HS-27A (cell line): ENCODE data around the gene NCK1.
"Not testable (repeated sequence)": the region's sequence is repeated elsewhere in the genome, so short reads cannot be mapped to it uniquely, and the experiment has no call there.

Experiments used
- DNase-seq: peaks from one replicate; pipeline ENCODE4 v3.0.0-alpha.2; 2012; ENCODE audit warnings: low read depth, missing footprints

Gene NCK1

DNA sequence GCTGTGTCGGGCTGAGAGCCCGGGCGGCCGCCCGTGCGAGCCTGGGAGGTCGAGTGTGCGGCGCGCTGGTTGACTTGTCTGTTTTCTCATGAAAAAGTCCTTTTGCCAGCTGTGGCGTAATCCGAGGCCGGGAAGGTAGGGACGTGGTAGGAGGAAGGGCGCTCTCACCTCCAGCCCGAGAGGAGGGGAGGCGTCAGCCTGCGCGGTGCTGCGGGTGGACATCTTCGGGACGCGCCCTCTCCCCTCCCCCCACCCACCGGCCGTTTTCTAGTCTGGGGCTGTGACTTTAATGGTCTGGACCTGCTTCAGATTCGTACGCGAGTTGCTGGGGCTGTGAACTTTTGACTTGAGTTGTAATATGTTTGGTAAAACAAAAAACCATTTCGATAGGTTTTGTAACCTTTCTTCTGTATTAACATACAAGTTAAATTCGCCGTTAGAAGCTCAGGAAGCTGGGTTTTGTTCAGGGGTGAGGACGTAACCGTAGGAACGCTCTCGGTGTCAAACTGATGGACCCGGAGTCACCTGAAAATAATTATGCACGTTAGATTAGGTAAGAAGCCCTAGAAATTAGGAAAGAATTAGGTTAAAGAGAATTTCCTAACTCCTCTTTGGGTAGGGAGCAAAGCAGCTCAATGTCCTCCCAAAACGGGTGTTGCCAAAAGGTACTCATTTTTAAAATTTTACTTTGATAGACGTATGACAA is 762 bp downstream of the NCK1 start:
- DNase-seq: no peak

DNA sequence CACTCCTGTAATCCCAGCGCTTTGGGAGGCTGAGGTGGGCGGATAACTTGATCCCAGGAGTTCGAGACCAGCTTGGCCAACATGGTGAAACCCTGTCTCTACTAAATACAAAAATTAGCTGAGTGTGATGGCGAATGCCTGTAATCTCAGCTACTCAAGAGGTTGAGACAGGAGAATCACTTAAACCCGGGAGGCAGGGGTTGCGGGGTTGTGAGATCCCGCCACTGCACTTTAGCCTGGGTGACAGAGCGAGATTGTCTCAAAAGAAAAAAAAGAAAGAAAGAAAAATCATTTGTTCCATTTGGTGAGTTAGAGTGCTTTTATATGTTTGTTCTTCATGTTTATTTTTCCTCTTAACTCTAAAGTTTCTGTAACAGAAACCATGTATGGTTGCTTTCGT is 7.3 kb downstream of the NCK1 start:
- no peak for DNase-seq

DNA sequence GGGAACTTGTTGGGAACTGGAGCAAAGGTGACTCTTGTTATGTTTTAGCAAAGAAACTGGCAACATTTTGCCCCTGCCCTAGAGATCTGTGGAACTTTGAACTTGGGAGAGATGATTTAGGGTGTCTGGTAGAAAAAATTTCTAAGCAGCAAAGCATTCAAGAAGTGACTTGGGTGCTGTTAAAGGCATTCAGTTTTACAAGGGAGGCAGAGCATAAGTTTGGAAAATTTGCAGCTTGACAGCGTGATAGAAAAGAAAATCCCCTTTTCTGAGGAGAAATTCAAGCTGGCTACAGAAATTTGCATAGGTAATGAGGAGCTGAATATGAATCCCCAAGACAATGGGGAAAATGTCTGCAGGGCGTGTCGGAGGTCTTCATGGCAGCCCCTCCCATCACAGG is 10.2 kb downstream of the NCK1 start:
- DNase-seq: not testable (repeated sequence)

DNA sequence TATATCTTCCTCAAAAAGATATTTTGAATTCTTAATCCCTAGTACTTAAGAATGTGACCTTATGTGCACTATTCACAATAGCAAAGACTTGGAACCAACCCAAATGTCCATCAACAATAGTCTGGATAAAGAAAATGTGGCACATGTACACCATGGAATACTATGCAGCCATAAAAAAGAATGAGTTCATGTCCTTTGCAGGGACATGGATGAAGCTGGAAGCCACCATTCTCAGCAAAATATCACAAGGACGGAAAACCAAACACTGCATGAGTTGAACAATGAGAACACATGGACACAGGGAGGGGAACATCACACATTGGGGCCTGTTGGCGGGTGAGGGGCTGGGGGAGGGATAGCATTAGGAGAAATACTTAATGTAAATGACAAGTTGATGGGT is 17.5 kb downstream of the NCK1 start:
- not testable (repeated sequence) for DNase-seq

DNA sequence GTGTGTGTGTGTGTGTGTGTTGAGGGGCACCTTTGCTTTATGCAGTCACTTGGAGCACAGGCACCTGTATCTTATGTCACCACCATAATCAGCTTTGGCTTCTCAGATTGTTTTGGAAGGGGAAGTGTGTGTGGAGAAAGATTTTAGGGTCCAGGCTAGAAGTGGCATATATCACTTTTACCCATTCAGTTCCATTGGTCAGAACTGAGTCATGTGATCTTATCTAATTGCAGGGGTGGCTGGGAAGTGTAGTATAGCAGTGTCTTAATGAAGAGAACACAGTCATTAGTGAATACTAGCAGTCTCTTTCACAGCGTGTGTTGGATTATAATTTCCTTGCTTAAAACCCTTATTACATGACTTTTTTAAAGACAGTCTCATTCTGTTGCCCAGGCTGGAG is 20.6 kb downstream of the NCK1 start:
- DNase-seq: no peak

DNA sequence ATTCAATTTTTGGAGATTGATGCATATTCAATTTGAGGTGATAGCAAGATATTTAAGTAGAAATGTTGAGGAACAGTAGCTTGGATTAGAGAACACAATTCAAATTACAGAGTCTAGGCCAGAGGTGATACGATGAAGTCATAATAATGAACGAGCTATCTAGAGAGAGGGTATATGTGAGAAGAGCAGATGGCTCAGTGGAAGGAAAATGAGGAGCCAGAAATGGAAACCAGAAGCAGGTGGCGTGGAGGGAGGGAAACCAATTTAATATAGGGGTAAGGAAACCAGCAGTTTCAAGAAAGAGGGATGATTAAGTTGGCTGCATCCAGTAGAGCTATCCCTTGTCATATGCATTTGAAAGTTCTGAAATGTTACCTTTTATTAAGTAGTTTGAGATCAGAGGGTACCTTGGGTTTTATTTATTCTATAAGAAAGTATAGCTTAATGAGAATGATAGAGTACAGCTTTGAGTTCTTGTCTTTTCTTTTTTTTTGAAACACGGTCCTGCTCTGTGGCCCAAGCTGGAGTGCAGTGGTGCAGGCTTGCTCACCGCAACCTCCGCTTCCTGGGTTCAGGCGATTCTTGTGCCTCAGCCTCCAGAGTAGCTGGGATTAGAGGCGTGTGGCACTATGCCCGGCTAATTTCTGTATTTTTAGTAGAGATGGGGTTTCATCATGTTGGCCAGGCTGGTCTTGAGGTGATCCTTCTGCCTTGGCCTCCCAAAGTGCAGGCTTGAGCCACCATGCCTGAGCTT is 22.1 kb downstream of the NCK1 start:
- DNase-seq: no peak

DNA sequence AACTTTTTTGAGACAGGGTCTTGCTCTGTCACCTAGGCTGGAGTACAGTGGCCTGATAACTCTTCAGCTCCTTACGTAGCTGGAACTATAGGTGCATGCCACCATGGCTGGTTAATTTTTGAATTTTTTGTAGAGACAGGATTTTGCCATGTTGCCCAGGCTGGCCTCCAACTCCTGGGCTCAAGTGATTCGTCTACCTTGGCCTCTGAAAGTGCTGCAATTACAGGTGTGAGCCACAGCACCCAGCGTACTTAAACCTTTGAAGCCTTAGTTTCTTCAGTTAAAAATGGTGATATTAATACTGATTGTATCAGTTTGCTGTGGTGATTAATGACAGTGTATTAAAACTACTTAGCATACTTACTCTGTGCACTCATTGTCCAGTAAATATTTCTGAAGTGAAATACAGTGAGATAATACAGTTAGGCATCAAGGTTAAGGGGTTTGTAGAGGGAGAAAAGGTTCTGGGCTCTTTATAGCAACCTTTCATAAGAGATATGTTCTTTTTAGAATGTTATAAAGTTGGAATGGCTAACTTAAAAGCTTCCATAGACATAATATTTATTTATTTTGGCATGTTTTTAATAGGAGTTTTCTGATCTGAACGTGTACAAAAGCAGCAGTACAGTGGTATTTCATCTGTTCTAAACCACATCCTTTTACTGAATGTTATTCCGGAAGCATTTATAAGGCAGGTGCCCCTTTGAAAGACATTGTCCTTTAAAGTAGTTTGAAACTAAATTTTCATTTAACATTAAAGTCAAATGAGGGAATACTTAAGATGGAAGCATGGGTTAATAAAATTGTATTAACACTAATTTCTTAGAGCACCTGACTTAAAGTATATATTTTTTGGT is 23.6 kb downstream of the NCK1 start:
- DNase-seq: no peak

DNA sequence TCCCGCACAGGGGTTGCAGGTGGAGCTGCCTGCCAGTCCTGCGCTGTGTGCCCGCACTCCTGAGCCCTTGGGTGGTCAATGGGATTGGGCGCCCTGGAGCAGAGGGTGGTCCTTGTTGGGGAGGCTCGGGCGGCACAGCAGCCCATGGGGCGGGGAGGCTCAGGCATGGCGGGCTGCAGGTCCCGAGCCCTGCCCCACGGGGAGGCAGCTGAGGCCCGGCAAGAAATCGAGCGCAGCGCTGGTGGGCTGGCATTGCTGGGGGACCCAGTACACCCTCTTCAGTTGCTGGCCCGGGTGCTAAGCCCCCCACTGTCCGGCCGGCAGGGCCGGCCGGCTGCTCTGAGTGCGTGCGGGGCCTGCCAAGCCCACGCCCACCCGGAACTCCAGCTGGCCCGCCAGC is 27.9 kb downstream of the NCK1 start:
- no peak for DNase-seq

DNA sequence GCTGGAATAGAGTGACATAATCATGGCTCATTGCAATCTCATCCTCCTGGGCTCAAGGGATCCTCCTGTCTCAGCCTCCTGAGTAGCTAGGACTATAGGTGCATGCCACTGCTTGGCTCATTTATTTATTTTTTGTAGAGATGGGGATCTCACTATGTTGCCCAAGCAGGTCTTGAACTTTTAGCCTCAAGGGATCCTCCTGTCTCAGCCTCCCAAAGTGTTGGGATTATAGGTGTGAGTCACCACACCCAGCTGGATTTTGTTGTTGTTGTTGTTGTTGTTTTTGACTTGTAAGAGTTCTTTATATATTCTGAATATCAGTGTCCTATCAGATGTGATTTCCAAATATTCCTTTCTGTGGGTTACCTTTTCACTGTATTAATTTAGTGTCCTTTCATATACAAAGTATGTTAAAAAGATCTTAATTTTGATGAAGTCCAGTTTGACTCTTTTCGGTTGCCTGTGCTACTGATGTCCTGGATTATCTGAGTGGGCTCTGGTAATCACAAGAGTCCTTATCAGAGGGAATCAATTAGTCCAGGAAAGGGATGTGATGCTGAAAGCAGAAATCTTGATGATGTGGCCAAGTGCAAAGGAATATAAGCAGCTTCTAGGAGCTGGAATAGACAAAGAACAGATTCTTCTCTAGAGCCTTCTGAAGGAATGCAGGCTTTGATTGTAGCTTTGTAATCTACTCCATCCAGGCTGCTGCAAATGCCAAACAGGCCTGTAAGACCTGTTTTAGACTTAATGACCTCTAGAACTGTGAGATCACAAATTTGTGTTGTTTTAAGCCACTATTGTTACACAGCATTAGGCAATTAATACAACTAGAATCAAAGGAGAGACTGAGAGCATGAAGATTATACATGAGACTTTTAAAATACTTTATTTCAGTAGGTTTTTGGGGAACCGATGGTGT is 30.2 kb downstream of the NCK1 start:
- no peak for DNase-seq

DNA sequence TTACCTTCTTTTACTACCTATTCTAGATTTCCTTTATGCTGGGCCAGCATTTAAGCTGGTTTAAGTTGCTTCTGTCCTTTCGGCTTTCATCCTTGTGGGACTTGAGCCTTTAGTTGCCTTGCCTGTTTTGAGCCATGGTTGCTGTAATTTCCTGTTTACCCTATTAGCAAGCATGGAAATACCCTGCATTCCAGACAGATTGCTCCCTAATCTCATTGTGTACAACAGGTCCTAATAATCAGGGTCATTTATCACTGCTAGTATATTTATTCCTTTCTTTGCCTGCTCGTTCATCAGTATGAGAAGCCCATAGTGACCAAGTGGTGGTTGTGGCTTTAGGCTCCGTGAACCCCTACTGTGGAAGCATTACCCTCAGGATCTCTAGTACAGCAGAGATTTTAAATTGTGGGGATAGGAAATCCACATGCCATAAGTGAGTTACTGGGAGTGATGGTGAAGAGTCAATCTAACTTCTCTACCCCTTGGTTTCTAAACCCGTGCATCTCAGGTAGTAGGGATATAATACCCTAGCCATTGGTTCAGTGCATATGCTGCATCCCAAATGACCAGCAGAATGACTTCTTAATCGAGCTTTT is 31.9 kb downstream of the NCK1 start:
- DNase-seq: no peak

DNA sequence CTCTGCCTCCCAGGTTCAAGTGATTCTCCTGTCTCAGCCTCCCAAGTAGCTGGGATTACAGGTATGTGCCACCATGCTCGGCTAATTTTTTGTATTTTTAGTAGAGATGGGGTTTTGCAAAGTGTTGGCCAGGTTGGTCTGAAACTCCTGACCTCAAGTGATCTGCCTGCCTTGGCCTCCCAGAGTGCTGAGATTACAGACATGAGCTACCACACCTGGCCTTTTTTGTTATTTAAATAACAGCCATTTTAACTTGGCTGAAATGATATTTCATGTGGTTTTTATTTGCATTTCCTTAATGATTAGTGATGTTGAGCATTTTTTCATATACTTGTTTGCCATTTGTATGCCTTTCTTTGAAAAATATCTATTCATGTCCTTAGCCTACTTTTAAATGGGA is 35.2 kb downstream of the NCK1 start:
- DNase-seq: not testable (repeated sequence)

DNA sequence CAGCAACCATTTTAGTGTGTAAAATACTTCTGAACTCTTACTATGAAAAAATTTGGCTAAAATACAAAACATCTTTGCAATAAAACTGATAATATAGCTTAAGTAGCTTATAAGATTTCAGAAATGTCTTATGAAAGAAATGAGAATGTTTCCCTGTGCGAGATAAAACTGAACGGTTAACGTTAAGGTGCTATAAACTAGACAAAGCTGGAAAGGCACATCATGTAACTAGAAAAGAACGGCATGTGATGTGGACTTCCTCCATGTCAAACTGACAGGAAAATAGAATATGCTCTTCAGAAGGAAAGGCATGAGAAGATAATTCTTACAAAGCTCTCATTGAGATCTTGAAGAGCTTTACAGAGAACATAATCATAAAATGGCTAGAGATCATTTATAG is 36.5 kb downstream of the NCK1 start:
- no peak for DNase-seq

DNA sequence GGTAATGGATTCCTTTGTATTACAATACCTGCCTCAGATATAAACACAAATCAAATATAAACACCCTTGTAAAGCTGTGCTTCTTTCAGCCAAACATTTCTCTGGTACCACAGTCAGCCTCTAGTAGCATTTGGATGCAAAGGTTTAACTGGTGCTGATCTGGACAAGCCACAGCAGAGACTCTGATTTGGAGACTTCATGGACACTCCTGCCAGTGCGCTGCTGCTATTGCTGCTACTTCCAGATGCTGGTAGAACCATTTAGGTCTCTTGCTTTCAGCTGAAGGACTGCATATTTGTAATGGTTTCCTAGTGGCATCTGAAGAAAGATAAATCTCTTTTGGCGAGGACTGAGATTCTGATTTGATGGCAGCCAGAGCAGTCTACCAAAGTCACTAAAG is 36.9 kb downstream of the NCK1 start:
- DNase-seq: no peak

DNA sequence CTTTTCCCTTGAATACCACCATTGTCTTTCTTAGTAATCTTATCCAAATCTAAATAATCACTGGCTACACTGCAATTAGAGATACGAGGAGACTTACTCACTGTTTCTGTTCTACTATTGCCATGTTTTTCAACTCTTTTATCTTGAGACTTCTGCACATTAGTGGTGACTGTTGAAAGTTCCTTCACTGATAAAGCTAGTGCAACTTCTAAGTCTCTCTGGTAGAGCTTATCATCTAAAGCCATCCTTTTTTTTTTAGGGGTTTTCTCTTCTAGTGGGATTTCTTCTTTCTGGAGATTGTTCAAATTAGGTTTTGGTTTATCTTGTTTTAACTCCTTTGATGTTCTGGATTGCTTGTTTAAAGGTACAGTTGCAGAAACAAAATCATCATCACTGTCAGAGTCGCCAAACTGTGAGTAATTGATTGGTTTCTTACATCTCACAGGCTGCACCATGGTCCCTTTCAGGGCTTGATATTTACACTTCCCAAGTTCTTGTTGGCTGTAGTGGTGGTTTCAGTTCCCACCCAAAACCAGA is 37.7 kb downstream of the NCK1 start:
- DNase-seq: no peak

DNA sequence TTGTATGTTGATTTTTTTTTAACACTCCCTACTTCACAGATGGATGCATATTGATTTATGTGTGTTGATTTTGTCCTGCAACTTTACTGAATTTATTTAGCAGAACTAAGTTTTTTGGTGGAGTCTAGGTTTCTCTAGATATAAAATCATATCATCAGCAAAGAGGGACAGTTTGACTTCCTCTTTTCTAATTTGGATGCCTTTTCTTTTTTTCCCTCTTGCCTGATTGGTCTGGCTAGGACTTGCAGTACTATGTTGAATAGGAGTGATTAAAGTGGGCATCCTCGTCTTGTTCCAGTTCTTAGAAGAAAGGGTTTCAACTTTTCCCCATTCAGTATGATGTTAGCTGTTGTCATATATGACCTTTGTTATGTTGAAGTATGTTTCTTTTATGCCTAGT is 38.7 kb downstream of the NCK1 start:
- not testable (repeated sequence) for DNase-seq

DNA sequence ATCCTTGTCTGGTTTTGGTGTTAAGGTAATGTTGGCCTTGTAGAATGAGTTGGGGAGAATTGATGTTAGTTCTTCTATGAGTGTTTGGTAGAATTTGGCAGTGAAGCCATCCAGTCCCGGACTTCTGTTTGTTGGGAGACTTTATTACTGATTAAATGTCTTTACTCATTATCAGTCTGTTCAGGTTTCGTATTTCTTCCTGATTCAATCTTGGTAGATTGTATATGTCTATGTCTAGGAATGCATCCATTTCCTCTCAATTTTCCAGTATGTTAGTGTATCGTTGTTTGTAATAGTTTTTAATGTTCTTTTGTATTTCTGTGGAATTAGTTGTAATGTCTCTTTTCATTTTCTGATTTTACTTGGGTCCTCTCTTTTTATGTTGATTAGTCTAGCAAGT is 39.4 kb downstream of the NCK1 start:
- no peak for DNase-seq

DNA sequence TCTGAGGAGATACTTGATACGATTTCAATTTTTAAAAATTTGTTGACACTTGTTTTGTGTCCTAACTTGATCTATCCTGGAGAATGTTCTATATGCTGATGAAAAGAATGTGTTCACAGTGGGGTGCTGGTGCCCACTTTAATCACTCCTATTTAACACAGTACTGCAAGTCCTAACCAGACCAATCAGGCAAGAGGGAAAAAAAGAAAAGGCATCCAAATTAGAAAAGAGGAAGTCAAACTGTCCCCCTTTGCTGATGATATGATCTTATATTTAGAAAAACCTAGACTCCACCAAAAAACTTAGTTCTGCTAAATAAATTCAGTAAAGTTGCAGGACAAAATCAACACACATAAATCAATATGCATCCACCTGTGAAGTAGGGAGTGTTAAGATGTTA is 40.5 kb downstream of the NCK1 start:
- not testable (repeated sequence) for DNase-seq

DNA sequence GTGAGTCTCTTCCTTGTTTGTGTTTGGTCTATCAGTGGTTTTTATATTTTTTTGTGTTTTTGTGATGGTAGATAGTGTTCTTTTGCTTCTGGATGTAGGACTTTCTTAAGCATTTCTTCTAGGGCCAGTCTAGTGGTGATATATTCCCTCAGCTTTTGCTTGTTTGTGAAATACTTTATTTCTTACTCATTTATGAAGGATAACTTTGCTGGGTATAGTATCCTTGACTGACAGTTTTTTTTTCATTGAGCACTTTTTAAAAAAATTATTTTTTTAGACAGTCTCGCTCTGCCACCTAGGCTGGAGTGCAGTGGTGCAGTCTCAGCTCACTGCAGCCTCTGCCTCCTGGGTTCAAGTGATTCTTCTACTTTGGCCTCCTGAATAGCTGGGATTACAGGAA is 41.9 kb downstream of the NCK1 start:
- no peak for DNase-seq

DNA sequence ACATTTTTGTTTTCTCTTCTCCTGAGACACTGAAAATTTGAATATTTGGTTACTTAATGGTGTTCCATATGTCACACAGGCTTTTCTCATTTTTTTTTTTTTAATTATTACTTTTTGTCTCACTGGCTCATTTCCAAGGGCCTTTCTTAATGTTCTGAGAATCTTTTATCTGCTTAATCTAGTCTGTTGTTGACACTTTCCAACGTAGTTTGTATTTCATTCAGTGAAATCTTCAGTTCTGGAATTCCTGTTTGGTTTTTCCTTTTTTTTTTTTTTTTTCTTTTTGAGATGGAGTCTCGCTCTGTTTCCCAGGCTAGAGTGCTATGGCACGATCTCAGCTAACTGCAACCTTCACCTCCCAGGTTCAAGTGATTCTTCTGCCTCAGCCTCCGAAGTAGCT is 42.7 kb downstream of the NCK1 start:
- no peak for DNase-seq

DNA sequence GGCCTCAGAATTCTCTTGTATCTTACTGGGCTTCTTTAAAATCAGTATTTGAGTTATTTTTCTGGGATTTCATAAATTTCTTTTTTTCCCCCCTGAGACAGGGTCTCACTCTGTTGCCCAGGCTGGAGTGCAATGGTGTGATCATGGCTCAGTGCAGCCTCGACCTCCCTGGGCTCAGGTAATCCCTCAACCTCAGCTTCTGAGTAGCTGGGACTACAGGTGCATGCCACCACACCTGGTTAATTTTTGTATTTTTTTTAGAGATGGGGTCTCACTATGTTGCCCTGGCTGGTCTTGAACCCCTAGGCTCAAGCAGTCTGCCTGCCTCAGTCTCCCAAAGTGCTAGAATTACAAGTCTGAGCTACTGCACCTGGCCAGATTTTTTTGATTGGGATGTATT is 43.5 kb downstream of the NCK1 start:
- DNase-seq: no peak

DNA sequence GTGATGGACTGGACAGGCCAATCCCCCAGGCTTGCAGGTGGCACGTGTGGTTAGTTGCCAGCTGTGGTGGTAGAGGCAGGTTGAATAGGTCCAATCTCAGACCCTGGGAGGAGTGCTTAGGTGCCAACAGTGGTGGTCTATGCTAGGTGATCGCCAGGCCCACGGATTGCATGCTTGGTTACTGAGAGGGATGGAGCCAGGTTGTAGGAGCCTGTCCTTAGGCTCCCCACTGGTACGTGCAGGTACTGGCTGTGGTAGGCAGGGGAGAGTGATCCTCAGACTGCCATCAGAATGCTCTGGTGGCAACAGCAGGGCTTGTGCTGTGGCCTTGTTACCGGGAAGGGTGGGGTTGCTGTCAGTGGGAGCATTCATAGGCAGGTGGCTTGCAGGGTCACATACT is 44.7 kb downstream of the NCK1 start:
- DNase-seq: no peak
